GM12874 (cell line): ENCODE measurements around the gene SLC31A1.

Source experiments
- TF ChIP-seq, protein P1 (sequence below): IDR thresholded peaks from 2 replicates; pipeline ENCODE4 v1.5.1; 2011; ENCODE audit warnings: low read depth, mild to moderate bottlenecking, control low read depth, low read length, moderate library complexity; ENCODE audit not compliant: insufficient read depth

The SLC31A1 gene

DNA sequence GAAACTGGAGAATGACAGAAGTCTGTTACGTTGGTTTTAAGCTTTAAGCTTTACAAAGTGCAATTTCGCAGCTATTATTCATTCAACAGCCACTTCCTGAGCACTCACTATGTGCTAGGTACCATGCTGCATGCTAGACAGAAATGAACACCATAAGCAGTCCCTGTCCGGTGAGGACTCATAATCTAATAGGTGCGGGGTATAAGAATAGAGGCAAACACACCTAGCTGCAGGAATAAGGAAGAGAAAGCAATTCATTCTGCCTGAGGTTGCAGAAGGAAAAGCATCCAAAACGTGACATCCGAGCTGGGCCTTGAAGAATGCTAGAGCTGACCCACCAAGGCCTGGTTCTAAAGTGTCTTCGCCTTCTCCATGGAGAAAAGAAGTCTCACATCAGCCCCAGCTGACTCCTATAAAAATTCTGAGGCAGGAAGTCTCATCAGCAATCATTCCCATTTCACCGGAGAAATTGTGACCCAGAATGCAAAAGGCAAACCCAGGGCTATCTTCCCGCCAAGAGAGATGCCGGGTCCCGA is 809 bp upstream of the SLC31A1 start:
- TF ChIP-seq, protein P1, sequence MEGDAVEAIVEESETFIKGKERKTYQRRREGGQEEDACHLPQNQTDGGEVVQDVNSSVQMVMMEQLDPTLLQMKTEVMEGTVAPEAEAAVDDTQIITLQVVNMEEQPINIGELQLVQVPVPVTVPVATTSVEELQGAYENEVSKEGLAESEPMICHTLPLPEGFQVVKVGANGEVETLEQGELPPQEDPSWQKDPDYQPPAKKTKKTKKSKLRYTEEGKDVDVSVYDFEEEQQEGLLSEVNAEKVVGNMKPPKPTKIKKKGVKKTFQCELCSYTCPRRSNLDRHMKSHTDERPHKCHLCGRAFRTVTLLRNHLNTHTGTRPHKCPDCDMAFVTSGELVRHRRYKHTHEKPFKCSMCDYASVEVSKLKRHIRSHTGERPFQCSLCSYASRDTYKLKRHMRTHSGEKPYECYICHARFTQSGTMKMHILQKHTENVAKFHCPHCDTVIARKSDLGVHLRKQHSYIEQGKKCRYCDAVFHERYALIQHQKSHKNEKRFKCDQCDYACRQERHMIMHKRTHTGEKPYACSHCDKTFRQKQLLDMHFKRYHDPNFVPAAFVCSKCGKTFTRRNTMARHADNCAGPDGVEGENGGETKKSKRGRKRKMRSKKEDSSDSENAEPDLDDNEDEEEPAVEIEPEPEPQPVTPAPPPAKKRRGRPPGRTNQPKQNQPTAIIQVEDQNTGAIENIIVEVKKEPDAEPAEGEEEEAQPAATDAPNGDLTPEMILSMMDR: no peak

DNA sequence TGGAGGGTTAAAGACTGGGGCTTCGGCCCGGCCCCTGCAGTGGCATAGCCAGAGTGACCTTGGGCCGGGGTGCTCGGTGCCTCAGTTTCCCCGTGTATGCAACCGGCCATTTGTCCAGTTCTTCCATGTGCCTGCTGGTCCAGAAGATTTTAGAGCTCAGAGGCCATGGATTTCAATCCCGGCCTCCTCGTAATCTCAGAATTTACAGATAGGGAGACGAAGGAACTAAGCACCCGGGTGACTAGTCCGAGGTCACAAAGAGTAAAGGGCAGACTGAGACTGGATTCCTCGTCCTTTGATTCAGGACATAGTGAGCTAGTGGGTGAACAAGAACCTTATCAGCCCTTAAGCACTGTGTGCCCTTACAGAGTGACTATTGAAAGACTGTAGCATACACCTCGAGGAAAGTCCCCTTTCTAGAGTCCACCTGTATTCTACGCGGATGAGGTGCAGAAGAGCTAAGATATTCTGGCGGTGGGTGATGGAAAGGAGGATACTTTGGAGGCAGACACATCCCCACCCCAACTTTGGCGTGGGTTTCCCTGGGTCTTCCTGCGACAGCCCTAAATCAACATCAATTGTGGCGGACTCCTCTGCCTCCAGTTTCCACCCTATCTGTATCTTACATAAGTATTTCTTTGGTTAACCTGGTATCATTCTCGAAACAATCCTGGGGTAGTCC is 597 bp downstream of the SLC31A1 start:
- TF ChIP-seq, protein P1: no peak

DNA sequence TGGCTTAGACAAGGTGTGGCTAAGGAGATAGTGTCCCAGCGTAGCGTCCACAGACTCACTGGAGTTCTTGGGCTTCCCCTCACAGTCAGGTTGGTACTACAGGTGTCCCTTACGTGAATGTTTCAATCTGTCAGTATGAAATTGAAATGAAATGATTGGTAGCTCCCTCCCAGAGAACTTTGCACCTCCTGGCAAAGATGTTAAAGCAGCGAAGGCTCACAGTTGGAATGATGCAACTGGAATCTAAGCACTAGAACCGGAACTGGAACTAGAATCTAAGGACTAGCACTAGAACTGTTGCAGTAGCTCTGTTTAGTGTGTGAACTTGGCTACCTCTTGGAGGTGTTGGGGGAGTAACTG is 1.1 kb downstream of the SLC31A1 start:
- TF ChIP-seq, protein P1: no peak

DNA sequence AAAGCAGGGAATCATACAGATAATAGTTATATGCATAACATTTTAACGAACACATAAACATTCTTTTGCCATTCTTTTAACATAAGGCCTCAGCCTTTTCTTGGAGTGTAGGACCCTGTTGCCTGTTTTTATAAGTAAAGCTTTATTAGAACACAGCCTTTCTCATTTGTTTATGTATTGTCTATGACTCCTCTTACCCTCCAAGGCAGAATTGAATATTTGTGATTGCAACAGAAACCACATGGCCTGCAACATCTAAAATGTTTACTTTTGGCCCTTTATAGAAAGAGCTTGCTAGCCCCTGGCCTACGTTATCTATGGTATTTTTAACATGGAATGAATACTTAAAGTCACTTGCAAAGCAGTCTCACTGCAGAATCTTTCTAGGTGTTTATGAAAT is 2.6 kb downstream of the SLC31A1 start:
- TF ChIP-seq, protein P1: no peak

DNA sequence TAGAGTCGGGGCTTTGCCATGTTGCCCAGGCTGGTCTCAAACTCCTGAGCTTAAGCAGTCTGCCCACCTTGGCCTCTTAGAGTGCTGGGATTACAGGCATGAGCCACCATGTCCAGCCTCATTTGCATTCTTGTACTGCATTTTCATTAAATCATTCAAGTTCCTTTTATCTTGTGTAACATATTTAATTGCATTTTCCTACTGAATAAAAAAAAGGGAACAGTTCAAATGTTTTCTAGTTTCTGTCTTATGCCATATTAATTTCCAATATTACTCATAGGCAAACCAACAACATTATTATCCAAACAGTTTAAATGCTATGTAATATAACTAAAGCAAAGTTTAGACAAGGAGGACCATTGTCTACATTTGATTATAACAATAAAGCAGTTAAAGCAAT is 6.1 kb downstream of the SLC31A1 start:
- TF ChIP-seq, protein P1: no peak

- TF ChIP-seq, protein P1: no peak
Observed at GRCh38 chr9:113228130-113228665, 6.9 kb downstream of the SLC31A1 start.

- TF ChIP-seq, protein P1: no peak
Observed at GRCh38 chr9:113231701-113232100, 10.4 kb downstream of the SLC31A1 start.
